CD4-positive, alpha-beta T cell treated with Interleukin-4 for 1 hour (primary cell): ENCODE measurements around the gene RWDD2A.

ENCODE experiments used
- DNase-seq, 2 donors: peaks; one replicate each; pipeline ENCODE4 v3.0.0-alpha.2; 2020 to 2022

RWDD2A gene

DNA sequence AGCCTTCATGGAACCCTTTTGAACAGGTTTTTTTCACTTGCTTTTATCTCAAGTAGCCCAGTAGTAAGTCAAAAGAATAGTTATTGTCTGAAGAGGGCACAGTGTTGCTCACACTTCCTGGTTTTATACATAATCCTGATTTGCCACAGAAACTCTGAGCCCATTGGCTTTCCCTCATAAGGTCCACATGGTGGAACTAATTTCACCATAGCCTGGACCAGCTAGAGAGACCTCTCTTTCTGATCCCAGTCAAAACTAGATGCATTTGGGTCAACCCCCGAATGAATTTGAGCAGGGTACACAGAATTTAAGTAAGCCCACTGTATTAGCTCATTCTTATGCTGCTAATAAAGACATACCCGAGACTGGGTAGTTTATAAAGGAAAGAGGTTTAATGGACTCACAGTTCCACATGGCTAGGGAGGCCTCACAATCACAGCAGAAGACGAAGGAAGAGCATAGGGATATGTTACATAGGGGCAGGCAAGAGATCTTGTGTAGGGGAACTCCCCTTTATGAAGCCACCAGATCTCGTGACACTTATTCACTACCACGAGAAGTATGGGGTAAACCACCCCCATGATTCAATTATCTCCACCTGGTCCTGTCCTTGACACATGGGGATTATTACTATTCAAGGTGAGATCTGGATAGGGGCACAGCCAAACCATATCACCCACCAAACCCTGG, 6.2 kb downstream of the RWDD2A start:
- DNase-seq = no peak

DNA sequence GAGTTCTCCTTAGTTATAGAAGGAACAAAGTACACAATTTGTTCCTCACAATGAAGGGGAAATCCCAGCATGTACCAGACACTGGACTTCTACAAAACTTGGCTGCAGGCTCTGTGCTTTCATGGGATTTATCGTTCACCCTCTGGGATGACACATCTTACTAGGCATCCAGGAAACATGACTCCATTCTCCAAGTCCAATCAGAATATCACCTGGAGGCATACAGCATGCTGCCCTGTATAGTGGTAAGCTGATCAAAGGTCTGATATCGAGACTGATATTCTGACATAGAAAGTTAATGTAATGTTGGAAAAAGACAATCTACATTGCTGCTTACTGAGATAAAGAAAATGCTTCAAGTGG, 6.7 kb downstream of the RWDD2A start:
- no peak for DNase-seq

GRCh38 chr6:83202031-83202430, 8.9 kb downstream of the RWDD2A start:
- no peak for DNase-seq

- peak; percentile 56 to 69 for DNase-seq
These were observed 22.2 kb downstream of the RWDD2A start for GRCh38 chr6:83215131-83216047.

- no peak for DNase-seq
These were observed 23.6 kb downstream of the RWDD2A start for GRCh38 chr6:83216806-83217205.

GRCh38 chr6:83218646-83219045, 25.5 kb downstream of the RWDD2A start:
- no peak for DNase-seq

- DNase-seq = no peak
These were observed 27.0 kb downstream of the RWDD2A start for GRCh38 chr6:83220121-83220520.

GRCh38 chr6:83221276-83221675, 28.1 kb downstream of the RWDD2A start:
- DNase-seq = no peak

DNA sequence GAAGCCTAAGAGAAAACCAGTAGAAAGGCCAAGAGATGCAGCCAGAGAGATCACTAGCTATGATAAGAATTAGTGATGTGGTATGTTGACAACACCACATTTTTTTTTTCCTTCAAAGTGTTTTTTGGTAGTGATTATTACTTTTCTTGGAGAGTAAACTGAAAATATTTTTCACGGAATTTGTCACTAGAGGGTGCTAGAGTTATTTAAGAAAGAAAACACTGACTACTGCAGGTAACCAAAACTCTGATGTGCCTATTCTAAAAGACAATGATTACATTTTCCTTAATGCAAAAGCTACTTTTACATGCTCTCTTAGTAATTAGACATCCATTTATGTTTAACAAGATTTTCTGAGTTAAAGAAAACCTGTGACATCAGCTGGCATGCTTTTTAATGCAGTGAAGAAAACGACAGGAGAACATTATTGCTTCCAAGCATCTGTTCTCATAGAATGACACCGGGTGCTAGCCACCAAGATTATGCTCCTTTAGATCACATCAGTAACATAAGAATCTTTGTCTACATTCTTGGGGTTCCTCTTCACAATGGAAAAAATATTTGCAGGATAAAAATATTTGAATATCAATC, 28.8 kb downstream of the RWDD2A start:
- peak in 1 of 2 donors; percentile 37 for DNase-seq

- DNase-seq = no peak
These were observed 33.4 kb downstream of the RWDD2A start for GRCh38 chr6:83226517-83226916.

DNA sequence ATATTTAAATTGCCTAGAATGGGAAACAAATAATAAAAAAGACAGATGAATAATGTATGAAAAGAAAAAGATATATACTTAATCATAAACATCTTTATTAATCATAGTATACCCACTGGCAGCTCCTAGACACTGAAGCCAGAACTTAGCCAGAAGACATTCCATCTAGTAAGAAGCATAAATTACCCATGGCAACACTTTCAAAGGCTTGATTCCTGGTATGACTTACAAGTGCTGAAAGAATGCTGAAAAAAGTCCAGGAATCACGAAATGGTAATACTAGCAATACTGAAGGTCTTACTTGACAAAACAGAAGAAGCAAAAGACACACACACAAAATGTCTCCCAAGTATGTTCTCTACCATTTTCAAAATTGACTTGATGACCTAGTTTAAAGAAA, 38.0 kb downstream of the RWDD2A start:
- no peak for DNase-seq

- DNase-seq = no peak
These were observed 54.3 kb downstream of the RWDD2A start for GRCh38 chr6:83247471-83247870.
